SK-MEL-5 (cell line): Measurements from ENCODE around the gene NHP2. TPM values are rescaled to one million over a fixed set of nuclear protein-coding genes. Genes with fewer than 3 reads are reported as not detected.
A peak's percentile ranks its signal among the peaks of the same experiment; 100 is the strongest.
"Not testable (repeated sequence)": the region's sequence is repeated elsewhere in the genome, so short reads cannot be mapped to it uniquely, and the experiment has no call there.

ENCODE experiments used
- DNase-seq: peaks from one replicate; pipeline ENCODE4 v3.0.0-alpha.2; 2016; ENCODE audit warnings: low read depth, low spot score
- in situ Hi-C: cut with HindIII; loops from 2 replicates; pipeline ENCODE4 v1.10.0; 2016; ENCODE audit warnings: low sequenced_read_pairs, high pct_unique_total_duplicates, low pct_unique_long_range_greater_than_20kb
- polyA plus RNA-seq, 2 experiments: library from polyadenylated mRNA; depleted of rRNA; stranded (reverse); fragments of >200 nt; gene quantifications; 2 replicates each; pipeline ENCODE4 v1.2.3, GENCODE V29; 2015
- total RNA-seq: library from RNA; depleted of rRNA; stranded (reverse); fragments of >200 nt; shearing (Covaris generic); gene quantifications from 2 replicates; pipeline ENCODE4 v1.2.3, GENCODE V29; 2014; rRNA removed

NHP2 gene
- 253 and 272 TPM in 2 replicates for total RNA-seq
- 266 and 402 TPM in 2 replicates for polyA plus RNA-seq (2015; cell fraction: cytosol; rRNA removed)
- 35.5 and 54.8 TPM in 2 replicates for polyA plus RNA-seq (2015; cell fraction: nucleus; rRNA removed)

- in situ Hi-C loops: no loop called here
- DNase-seq: peak; percentile 98
Observed at GRCh38 chr5:178153530-178154340, at the start of gene NHP2. TSS of gene NHP2 (minus strand) at chr5:178153885. CDS start at chr5:178153817, 68 bp downstream.

- in situ Hi-C loops: no loop called here
- DNase-seq: no peak
Observed at GRCh38 chr5:178202541-178202940, 48.9 kb upstream of the NHP2 start.

DNA sequence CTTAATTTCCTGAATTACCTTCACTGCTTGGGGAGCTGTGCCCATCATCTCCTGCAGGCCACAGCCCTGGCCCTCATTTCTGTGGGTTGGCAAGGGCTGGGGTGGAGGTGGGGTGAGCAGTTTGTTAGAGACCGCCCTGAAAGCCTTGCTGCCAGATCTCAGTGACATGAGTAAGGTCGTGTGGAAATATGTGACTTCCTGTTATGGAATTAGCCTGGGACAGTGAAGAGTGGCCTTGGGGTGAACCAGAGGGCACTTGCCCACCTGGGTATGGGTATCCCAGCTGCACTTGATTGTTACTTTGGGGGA, 48.2 kb upstream of the NHP2 start:
- in situ Hi-C loops: no loop called here
- no peak for DNase-seq

DNA sequence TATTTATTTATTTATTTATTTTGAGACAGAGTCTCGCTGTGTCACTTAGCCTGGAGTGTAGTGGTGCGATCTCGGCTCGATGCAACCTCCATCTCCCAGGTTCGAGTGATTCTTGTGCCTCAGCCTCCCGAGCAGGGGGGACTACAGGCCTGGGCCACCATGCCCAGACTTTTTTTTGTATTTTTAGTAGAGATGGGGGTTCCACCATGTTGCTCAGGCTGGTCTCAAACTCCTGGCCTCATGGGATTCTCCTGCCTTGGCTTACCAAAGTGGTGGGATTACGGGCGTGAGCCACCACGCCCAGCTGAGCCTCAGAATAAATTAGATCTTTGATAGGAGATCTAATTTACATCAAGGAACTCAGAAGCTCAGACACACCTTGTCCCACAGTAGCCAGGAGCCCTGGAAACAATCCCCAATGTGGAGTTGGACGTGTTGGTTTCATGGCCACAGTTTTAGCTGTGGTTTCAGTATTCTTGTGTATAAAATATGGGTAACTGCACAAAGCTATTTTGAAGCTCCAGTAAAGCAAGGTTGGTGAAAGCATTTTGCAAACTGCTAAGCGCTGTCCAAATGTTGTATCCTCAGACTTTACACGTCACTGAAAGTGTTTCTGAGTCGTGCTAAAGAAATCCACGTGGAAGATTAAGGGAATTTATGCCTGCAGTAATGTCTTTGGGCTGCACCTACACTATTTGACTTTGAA, 47.7 kb upstream of the NHP2 start:
- DNase-seq: no peak
- in situ Hi-C loops: no loop called here

DNA sequence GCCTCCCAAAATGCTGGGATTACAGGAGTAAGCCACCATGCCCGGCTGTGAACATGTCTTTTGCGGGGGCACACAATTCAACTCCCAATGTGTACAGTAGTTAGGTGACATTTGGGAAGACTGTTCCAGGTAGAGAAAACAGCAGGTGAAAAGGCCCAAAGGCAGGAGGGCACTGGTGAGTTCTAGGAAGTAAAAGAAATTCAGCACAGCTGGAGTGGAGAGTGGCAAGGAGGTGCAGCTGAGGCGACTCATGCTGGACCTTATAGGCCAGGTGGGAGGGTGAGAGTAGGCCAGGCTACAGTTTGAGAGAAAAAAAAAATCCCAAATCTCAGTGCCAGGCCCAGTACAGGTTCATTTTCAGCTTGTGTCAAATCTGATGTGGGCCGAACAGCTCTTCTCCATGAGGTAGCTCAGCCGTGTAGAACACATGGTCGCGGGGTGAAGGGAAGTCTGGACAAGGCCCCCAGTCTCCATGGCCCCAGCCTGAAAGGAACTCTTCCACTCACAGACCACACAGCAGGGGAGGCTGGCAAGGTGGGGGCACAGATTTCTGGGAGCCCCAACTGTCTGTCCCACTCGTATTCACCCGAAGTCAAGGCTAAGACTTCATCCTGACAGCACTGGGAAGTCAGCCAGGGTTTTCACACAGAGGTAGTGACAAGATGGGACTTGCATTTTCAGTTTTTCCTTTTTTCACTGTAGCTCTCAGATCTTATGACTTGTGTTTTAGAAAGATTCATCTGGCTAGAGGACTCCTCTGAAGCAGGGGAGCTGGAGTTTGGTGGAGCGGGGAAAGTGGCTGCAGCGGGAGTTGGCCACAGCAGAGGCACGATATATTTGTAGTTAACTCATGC, 46.1 kb upstream of the NHP2 start:
- in situ Hi-C loops: no loop called here

GRCh38 chr5:178198706-178199105, 45.0 kb upstream of the NHP2 start:
- no peak for DNase-seq
- in situ Hi-C loops: no loop called here

More for the DNA sequence above, 46.1 kb upstream of the NHP2 start:
- no peak for DNase-seq

DNA sequence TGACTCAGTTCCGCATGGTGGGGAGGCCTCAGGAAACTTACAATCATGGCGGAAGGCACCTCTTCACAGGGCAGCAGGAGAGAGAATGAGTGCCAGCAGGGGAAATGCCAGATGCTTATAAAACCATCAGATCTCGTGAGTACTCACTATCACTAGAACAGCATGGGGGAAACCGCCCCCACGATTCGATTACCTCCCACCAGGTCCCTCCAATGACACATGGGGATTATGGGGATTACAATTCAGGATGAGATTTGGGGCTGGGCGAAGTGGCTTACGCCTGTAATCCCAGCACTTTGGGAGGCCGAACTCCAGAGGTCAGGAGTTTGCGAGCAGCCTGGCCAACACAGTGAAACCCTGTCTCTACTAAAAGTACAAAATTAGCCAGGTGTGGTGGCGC, 44.5 kb upstream of the NHP2 start:
- in situ Hi-C loops, DNase-seq: not testable (repeated sequence)

- in situ Hi-C loops: no loop called here
Observed at GRCh38 chr5:178196986-178197385, 43.3 kb upstream of the NHP2 start.

DNA sequence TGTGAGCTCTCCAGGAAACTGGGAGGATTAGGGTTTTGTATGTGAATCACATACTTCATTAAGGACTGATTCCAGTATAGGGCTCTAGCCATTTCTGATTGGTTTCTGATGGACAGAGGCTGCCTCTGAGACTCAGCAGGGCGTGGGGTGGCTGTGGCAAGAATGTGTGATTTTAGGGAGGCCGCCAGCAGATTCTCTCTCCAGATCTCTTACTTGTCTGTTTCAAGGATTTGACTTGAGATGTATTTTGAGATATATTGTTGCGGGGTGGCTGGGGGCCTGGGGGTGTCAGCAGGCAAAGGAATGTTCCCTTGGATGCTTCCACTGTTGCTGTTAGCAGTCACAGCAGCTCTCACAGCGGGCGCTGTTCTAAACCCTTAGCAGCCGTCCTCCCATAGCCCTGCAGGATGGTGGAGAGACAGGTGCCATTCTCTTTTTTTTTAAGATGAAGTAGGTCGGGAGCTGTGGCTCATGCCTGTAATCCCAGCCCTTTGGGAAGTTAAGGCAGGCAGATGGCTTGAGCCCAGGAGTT, 42.7 kb upstream of the NHP2 start:
- in situ Hi-C loops: no loop called here
- DNase-seq: no peak

More at GRCh38 chr5:178196986-178197385, 43.3 kb upstream of the NHP2 start:
- DNase-seq: no peak

DNA sequence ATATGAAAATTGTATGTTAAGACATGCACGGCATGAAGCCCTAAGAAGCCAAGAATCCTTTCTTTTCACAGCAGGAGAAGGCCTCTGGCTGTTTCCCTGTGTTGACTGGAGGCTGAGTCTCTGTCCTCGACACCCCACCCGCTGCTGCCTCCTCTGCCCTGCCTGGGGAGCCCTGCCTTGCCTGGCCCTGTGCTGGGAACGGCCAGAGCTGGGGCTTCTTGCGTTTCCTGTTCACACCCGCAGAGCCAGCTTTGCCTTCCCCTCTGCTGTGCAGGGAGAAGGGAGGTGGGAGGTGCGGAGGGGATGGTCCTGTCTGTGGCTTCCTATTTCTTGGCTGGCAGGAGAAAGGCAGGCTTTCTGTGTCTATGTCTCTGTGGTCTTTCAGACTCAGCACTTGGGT, 40.3 kb upstream of the NHP2 start:
- in situ Hi-C loops: no loop called here
- no peak for DNase-seq

DNA sequence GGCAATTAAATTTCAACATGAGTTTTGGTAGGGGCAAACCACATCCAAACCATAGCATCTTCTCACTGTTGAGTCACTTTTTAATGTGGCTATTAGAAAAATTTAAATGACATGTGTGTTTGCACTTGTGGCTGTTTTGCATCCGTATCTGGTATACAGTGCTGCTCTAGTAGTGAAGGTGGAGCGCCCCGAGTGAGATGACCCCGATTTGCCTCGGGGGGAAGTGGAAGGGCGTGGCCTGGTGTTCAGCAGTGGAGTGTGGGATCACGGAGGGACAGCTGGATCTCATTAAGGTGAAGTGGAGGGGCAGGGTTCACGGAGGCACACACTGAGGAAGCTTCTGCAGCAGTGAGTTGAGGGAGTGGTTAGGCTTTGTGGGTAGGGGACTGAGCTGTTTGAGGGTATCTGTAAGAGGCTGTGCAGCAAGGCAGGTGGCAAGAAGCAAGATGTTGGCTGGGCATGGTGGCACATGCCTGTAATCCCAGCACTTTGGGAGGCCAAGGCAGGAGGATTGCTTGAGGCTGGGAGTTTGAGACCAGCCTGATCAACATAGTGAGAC, 39.6 kb upstream of the NHP2 start:
- no peak for DNase-seq
- in situ Hi-C loops: no loop called here

DNA sequence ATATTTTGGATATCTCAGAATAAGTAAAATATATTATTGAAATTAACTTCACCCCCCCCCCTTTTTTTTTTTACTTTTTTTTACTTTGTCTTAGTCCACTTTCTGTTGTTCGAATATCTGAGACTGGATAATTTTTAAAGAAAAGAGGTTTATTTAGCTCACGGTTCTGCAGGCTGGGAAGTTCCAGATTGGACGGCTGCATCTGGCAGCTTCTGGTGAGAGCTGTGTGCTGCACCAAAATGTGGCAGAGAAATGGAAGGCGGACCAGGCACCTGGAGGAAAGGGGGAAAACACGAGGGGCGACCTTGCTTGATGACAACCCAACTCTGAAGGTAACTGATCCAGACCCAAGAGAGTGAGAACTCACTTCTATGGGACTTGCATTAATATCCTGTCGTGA, 39.1 kb upstream of the NHP2 start:
- in situ Hi-C loops: no loop called here

GRCh38 chr5:178192244-178192643, 38.6 kb upstream of the NHP2 start:
- in situ Hi-C loops: no loop called here
- DNase-seq: no peak

More for the DNA sequence above, 39.1 kb upstream of the NHP2 start:
- DNase-seq: no peak

DNA sequence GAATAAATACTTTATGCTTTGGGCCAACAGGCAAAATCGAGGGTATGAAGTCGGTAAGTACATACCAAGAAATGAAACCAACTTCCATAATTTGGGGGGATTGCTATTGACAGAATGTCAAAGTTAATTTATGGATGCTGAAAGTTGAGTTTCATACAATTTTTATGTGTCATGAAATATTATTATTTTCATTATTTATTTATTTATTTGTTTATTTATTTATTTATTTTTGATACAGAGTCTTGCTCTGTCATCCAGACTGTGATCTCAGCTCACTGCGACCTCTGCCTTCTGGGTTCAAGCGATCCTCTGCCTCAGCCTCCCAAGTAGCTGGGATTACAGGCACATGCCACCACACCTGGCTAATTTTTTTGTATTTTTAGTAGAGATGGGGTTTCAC, 38.0 kb upstream of the NHP2 start:
- in situ Hi-C loops: no loop called here
- DNase-seq: no peak

- in situ Hi-C loops: no loop called here
- no peak for DNase-seq
Observed at GRCh38 chr5:178189433-178189832, 35.7 kb upstream of the NHP2 start.

DNA sequence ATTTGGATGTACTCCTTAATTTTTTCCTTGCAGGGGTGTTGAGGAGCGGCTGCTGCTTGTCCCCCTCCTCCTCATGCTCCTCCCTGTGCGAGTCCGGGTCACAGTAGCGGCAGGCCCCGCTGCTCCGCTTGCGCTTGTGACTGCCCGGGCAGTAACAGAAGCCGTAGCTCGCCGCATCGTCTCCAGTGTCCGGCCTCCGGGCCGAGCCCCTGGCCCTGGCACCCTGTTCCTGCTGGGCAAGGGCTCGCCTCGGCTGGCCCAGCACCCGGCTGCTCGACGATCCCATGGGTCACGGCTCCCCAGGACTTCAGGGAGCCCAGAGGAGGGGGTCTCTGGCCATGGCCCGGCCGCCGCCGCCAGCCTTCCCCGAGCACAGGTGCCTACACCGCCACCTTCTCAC, 33.3 kb upstream of the NHP2 start, which contains the start of gene GMCL2:
Gene GMCL2, minus strand, starts transcription at position 358 of the 400 bp plus-strand sequence. Its CDS starts 72 bp downstream, at position 286.
- no peak for DNase-seq
- in situ Hi-C loops: no loop called here

DNA sequence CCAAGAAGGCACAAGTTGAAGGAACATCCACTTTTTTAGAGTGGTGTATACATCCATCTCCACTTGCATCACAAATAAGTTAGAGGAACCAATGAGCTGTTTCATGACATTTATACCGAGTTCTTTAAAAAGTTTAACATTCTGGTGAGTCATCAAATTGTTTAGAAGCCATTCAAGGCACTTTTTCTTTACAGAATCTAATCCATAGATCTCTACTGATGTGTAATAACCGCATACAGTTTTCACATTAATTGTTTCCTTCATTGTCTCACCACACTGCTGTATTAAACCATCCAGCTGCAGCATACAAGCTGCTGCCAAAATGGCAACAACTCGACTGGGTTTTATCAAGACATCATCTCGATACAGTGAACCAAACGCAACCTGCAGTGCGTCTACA, 32.7 kb upstream of the NHP2 start:
- DNase-seq: no peak
- in situ Hi-C loops: no loop called here
